ENCODE results near the gene ARMC3.
"Not testable (repeated sequence)": the region's sequence is repeated elsewhere in the genome, so short reads cannot be mapped to it uniquely, and the experiment has no call there.

DNA sequence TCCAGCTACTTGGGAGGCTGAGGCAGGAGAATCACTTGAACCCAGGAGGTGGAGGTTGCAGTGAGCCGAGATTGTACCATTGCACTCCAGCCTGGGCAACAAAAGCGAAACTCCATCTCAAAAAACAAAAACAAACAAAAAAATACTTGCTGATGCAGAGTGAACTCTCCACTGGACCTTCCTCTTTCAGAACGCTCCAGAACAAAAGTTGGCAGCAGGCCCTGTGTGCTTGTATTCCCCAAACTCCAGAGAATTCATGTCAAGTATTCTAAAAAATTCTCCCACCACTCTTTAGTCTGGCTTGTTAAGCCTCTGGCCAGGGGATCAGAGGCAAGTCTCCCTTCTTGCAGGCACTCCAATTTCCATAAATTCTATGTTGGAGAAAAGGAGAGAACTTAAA, 144.7 kb downstream of the ARMC3 start:
- TF ChIP-seq POLR2AphosphoS5 (IDR thresholded peaks at IDR 0.05; ENCODE audit: low read depth, low read length); SPI1 (IDR thresholded peaks at IDR 0.05; ENCODE audit: low read depth, low read length); PAX5 (IDR thresholded peaks at IDR 0.05; ENCODE audit: insufficient read depth, low read length, severe bottlenecking); POLR2A (IDR thresholded peaks at IDR 0.05; ENCODE audit: low read depth, low read length): not testable (repeated sequence)
